GM12872 (cell line): ENCODE measurements around the gene GHRH.

Experiments
- TF ChIP-seq, protein P1 (sequence below): IDR thresholded peaks from 3 replicates; pipeline ENCODE4 v1.5.1; 2011; ENCODE audit warnings: low read depth, mild to moderate bottlenecking, low read length, moderate library complexity; ENCODE audit not compliant: insufficient read depth

The GHRH gene

DNA sequence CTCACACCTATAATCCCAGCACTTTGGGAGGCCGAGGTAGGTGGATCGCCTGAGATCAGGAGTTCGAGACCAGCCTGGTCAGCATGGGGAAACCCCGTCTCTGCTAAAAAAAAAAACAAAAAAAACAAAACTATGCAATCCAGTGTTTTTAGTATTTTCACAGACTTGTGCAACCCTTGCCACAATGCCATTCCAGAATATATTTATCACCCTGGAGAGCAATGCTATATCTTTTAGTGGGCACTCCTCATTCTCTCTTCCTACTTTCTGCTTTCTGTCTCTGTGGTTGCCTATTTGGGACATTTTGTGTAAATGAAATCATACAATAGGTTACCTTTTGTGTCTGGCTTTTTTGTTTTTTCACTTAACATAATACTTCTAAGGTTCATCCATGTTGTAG lies 43.2 kb downstream of the GHRH start:
- TF ChIP-seq, protein P1, sequence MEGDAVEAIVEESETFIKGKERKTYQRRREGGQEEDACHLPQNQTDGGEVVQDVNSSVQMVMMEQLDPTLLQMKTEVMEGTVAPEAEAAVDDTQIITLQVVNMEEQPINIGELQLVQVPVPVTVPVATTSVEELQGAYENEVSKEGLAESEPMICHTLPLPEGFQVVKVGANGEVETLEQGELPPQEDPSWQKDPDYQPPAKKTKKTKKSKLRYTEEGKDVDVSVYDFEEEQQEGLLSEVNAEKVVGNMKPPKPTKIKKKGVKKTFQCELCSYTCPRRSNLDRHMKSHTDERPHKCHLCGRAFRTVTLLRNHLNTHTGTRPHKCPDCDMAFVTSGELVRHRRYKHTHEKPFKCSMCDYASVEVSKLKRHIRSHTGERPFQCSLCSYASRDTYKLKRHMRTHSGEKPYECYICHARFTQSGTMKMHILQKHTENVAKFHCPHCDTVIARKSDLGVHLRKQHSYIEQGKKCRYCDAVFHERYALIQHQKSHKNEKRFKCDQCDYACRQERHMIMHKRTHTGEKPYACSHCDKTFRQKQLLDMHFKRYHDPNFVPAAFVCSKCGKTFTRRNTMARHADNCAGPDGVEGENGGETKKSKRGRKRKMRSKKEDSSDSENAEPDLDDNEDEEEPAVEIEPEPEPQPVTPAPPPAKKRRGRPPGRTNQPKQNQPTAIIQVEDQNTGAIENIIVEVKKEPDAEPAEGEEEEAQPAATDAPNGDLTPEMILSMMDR, result no peak

DNA sequence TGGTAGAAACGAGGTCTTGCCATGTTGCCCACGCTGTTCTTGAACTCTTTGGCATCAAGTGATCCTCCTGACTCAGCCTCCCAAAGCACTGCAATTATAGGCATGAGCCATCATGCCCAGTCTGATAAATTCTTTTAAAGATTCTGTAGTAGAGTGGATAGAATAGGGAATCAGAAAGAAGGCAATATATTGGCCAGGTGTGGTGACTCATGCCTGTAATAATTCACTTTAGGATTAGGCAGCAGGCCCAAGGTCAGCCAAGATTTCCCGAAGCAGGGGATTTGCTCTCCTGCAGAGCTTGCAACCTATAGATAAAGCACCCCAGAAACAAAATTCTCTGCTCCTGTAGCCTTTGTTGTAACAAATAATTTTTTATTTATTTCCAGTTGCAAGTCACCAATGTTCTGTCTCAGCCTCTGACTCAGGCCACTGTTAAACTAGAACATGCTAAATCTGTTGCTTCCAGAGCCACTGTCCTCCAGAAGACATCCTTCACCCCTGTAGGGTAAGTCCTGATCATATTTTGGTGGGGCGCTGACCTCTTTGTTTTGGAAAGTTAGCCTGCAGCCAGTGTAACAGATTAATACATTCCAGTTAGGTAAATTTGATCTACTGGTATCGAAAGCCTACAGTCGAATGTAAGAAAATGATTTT lies 51.8 kb downstream of the GHRH start:
- TF ChIP-seq, protein P1, result no peak

DNA sequence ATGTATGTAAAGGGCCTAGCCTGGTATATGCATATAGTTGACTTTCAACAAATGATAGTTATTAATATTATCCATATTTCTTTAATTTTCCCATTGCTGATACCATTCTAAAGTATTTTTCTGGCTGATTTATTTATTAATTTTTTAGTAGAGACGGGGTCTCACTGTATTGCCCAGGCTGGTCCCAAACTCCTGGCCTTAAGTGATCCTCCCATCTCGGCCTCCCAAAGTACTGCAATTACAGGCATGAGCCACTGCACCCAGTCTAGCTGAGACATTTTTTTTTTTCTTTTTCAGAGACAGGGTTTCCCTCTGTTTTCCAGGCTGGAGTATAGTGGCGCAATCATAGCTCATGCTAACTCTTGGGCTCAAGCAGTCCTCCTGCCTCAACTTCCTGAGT lies 52.4 kb downstream of the GHRH start:
- TF ChIP-seq, protein P1, result no peak

DNA sequence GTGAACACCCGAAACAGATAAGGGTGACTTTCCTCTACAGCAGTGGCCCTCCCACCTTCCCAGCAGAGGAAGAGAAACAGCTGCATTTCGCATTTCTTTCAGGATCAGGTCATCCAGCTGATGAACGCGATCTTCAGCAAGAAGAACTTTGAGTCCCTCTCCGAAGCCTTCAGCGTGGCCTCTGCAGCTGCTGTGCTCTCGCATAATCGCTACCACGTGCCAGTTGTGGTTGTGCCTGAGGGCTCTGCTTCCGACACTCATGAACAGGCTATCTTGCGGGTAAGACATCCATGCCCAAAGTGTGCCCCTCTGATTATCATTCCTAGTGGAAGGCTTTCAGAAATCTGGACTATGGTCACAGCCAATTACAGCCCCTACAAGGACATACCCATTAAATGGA lies 54.4 kb downstream of the GHRH start:
- TF ChIP-seq, protein P1, result no peak

DNA sequence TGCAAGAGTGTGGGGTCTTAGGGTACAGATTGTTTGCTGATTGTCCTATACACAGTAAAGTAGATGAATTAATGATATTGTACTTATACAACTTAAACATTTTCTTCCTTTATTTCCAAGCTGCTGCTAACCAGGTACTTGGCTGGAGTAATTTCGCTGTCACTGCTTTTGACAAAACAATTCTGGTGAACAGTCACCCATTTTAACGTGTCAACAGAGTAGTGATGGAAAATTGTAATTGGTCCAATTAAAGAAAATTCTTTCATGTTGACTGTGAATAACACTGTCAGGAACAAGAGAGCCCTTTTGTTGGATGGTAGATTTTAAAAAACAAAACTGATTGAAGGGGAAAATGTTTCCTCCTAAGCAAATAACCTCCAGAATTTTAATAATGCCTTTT lies 55.8 kb downstream of the GHRH start:
- TF ChIP-seq, protein P1, result no peak

DNA sequence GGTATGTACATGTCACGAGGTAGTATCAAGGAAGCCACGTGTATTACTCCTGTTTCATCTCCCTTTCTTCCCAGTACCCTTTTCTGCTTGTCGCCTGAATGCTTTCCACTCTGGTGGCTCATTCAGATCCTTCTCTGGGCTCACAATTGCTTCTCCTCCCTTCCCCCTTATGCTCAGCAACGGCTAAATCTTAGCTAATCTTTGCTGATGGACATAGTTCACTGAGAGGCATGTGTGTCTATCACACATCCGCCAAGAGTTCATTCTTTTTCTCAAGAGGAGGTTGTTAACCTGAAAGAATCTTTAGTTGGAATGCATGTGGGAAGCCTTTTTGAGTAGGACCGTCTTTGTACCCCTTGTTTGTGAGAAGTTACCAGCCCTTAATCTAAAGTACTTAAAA lies 56.5 kb downstream of the GHRH start:
- TF ChIP-seq, protein P1, result no peak

DNA sequence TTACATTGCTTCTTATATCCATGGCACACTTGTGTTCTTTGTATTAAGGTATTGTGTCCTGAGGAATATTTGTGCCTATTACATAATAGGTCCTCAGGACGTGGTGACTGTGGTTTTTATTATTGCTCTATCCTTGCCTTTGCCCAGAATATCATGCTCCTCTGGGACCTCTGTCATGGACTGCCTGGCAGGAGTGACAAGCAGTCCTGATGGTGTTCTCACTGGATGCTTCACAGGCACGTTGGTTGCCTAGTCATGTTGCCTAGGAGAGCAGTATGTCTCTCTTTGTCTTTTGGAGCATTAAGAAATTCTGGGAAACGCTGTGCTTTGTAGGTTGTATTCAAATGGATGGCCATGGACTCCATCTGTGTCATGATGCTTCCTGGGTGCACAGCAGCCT lies 57.6 kb downstream of the GHRH start:
- TF ChIP-seq, protein P1, result no peak
